ENCODE results near the gene SRP72.

- TF ChIP-seq CTCF (optimal IDR thresholded peaks at IDR 0.05 in 1 of 3, IDR thresholded peaks at IDR 0.05 in 1 of 3, conservative IDR thresholded peaks at IDR 0.05 in 1 of 3; ENCODE audit: extremely low read depth in 1 of 3, insufficient read depth in 2 of 3, low read length in 3 of 3) (no peak), EZH2 (IDR thresholded peaks at IDR 0.05; ENCODE audit: low read length) (no peak)
Observed at GRCh38 chr4:56540826-56541225, 73.4 kb downstream of the SRP72 start.

All from keratinocyte (primary cell).